OCI-LY7 (cell line): ENCODE results near the gene CLEC2L. TPM values are rescaled to one million over a fixed set of nuclear protein-coding genes. Genes with fewer than 3 reads are reported as not detected.

Experiments used
- BruUV-seq: library from RNA; stranded (reverse); fragments of 400-500 nt; replicated peaks from 2 replicates; lab custom pipeline; 2021; lab: Mats Ljungman, UMichigan
- CTCF ChIA-PET: fragments of 300-600 bp; sonication (Branson Sonifier 250); formaldehyde crosslinking; loops from one replicate; lab custom pipeline; 2022; ENCODE audit warnings: antibody characterized with exemption; ENCODE audit not compliant: unreplicated experiment; lab: Charles Lee
- POLR2A ChIA-PET: fragments of 300-600 bp; sonication (Branson Sonifier 250); formaldehyde crosslinking; loops from one replicate; lab custom pipeline; 2022; ENCODE audit warnings: antibody characterized with exemption; lab: Charles Lee
- DNase-seq: peaks from one replicate; pipeline ENCODE4 v3.0.0-alpha.2; 2015; ENCODE audit warnings: low spot score
- H2AFZ ChIP-seq: fragments of 200-600 bp; sonication (generic), shearing (Covaris generic); 2 replicates; pipeline ENCODE4 v1.6.1; 2014; ENCODE audit warnings: mild to moderate bottlenecking, antibody characterized with exemption, low read length, moderate library complexity
- H3K27ac ChIP-seq: fragments of 200-600 bp; sonication (generic); 2 replicates; pipeline ENCODE4 v1.5.1; 2014; ENCODE audit warnings: mixed run types, low read depth, mild to moderate bottlenecking, moderate library complexity, low read length, inconsistent platforms; ENCODE audit not compliant: poor library complexity, severe bottlenecking
- H3K36me3 ChIP-seq: fragments of 200-600 bp; sonication (generic); 2 replicates; pipeline ENCODE4 v1.6.1; 2014; ENCODE audit warnings: mild to moderate bottlenecking, antibody characterized with exemption, low read length, moderate library complexity, mixed read lengths; ENCODE audit not compliant: insufficient read depth
- H3K4me1 ChIP-seq: fragments of 200-600 bp; sonication (generic); 2 replicates; pipeline ENCODE4 v1.5.1; 2014; ENCODE audit warnings: mild to moderate bottlenecking, low read length; ENCODE audit not compliant: insufficient read depth, poor library complexity, severe bottlenecking
- H3K4me2 ChIP-seq: fragments of 200-600 bp; sonication (generic); 2 replicates; pipeline ENCODE4 v1.6.1; 2014; ENCODE audit warnings: mild to moderate bottlenecking, low read length
- H3K4me3 ChIP-seq: fragments of 200-600 bp; sonication (generic); 2 replicates; pipeline ENCODE4 v1.5.1; 2014; ENCODE audit warnings: mild to moderate bottlenecking, low read depth, low read length; ENCODE audit not compliant: poor library complexity, severe bottlenecking
- H3K79me2 ChIP-seq: fragments of 200-600 bp; sonication (generic); 2 replicates; pipeline ENCODE4 v1.6.1; 2016; ENCODE audit warnings: low read depth, mild to moderate bottlenecking, low read length, moderate library complexity, mixed read lengths; ENCODE audit not compliant: insufficient read depth
- H3K9me2 ChIP-seq: fragments of 200-600 bp; sonication (generic); 2 replicates; pipeline ENCODE4 v1.6.1; 2016; ENCODE audit warnings: mild to moderate bottlenecking, low read length, mixed read lengths; ENCODE audit not compliant: insufficient read depth
- H3K9me3 ChIP-seq: fragments of 200-600 bp; sonication (generic); 2 replicates; pipeline ENCODE4 v1.6.1; 2014; ENCODE audit warnings: mild to moderate bottlenecking, mixed run types, low read length, mixed read lengths
- H4K20me1 ChIP-seq: fragments of 200-600 bp; sonication (generic); 2 replicates; pipeline ENCODE4 v1.6.1; 2014; ENCODE audit warnings: mild to moderate bottlenecking, antibody characterized with exemption, low read length, moderate library complexity, mixed read lengths; ENCODE audit not compliant: insufficient read depth
- CTCF ChIP-seq: fragments of 200-600 bp; sonication (generic); conservative IDR thresholded peaks from 2 replicates; pipeline ENCODE4 v1.5.1; 2014; ENCODE audit warnings: mild to moderate bottlenecking, antibody characterized with exemption, low read length, moderate library complexity, mixed read lengths
- EZH2phosphoT487 ChIP-seq: fragments of 200-600 bp; sonication (generic); IDR thresholded peaks from 2 replicates; pipeline ENCODE4 v1.6.1; 2018; ENCODE audit warnings: low read depth, borderline replicate concordance, mild to moderate bottlenecking, mixed run types, antibody characterized with exemption, low read length, moderate library complexity, mixed read lengths
- intact Hi-C: fragments of 100-400 bp; cut with micrococcal nuclease; formaldehyde crosslinking; loops from one replicate; pipeline ENCODE4 v1.10.0; 2022; ENCODE audit not compliant: unreplicated experiment
- total RNA-seq, 2 experiments: library from RNA; depleted of rRNA in 1 of 2; stranded (reverse); fragments of >200 nt in 1 of 2; shearing (Covaris generic) in 1 of 2; gene quantifications; 2 replicates each; pipeline ENCODE4 v1.2.3, GENCODE V29; 2014 to 2022

The CLEC2L gene
- total RNA-seq, 2 experiments from 2014 or later = not detected

GRCh38 chr7:139571651-139572050 lies 48.2 kb downstream of the CLEC2L start:
- no peak for TF ChIP-seq CTCF
- TF ChIP-seq EZH2phosphoT487 = no peak
- DNase-seq = no peak
- Histone ChIP-seq H3K4me3 (no peak overlapping the region), H2AFZ (no peak overlapping the region), H4K20me1 (no peaks in the 10 kb centered on the region), H3K9me2 (no peaks in the 10 kb centered on the region), H3K36me3 (no peaks in the 10 kb centered on the region), H3K79me2 (no peaks in the 10 kb centered on the region), H3K9me3 (no peaks in the 10 kb centered on the region), H3K27ac (no peak overlapping the region), H3K4me1 (no peaks in the 10 kb centered on the region), H3K4me2 (no peak overlapping the region)
- intact Hi-C loops = no loop called here
- BruUV-seq = no TSS peak
- ChIA-PET POLR2A (interaction anchor here (0.5 to 0.6 kb wide), 2 partner anchors 40 to 404 kb away, joined by 3 to 6 read pairs; no protein-coding TSS in a partner anchor), CTCF (no interaction called here)

- no peaks in the 10 kb centered on the region for H3K4me1 ChIP-seq
- no peak for DNase-seq
- POLR2A ChIA-PET = interaction anchor here (0.5 to 0.6 kb wide), 2 partner anchors 41 to 404 kb away, joined by 3 to 6 read pairs; no protein-coding TSS in a partner anchor
- no peaks in the 10 kb centered on the region for H3K36me3 ChIP-seq
- no peaks in the 10 kb centered on the region for H3K9me2 ChIP-seq
- H4K20me1 ChIP-seq = no peaks in the 10 kb centered on the region
- no peaks in the 10 kb centered on the region for H3K79me2 ChIP-seq
- no peak overlapping the region for H2AFZ ChIP-seq
- TF ChIP-seq CTCF (no peak), EZH2phosphoT487 (no peak)
- intact Hi-C loops = no loop called here
- H3K4me2 ChIP-seq = no peak overlapping the region
- CTCF ChIA-PET = no interaction called here
- no peaks in the 10 kb centered on the region for H3K9me3 ChIP-seq
- no TSS peak for BruUV-seq
- H3K4me3 ChIP-seq = no peak overlapping the region
- no peak overlapping the region for H3K27ac ChIP-seq
Observed at GRCh38 chr7:139572071-139572470, 48.6 kb downstream of the CLEC2L start.

GRCh38 chr7:139572704-139573385 lies 49.4 kb downstream of the CLEC2L start:
- H3K4me2 ChIP-seq = no peak overlapping the region
- H3K27ac ChIP-seq = no peak overlapping the region
- no peaks in the 10 kb centered on the region for H3K9me2 ChIP-seq
- POLR2A ChIA-PET = no interaction called here
- no TSS peak for BruUV-seq
- H3K79me2 ChIP-seq = no peaks in the 10 kb centered on the region
- H4K20me1 ChIP-seq = no peaks in the 10 kb centered on the region
- CTCF ChIA-PET = no interaction called here
- TF ChIP-seq CTCF = no peak
- TF ChIP-seq EZH2phosphoT487 = no peak
- intact Hi-C loops = no loop called here
- H3K9me3 ChIP-seq = no peaks in the 10 kb centered on the region
- H2AFZ ChIP-seq = no peak overlapping the region
- no peak for DNase-seq
- no peaks in the 10 kb centered on the region for H3K36me3 ChIP-seq
- no peaks in the 10 kb centered on the region for H3K4me1 ChIP-seq
- H3K4me3 ChIP-seq = no peak overlapping the region
